Ascending aorta (tissue), 2 donors: ENCODE data around the gene GCAT. TPM values are rescaled to one million over a fixed set of nuclear protein-coding genes. Genes with fewer than 3 reads are reported as not detected.

ENCODE experiments used
- DNase-seq, 2 donors: peaks; one replicate each; pipeline ENCODE4 v3.0.0-alpha.2; 2019; ENCODE audit warnings: low spot score in 2 of 2
- H3K27ac ChIP-seq, 2 donors: fragments of 200-600 bp; sonication (generic); one replicate each; pipeline ENCODE4 v1.5.1; 2016 to 2017; ENCODE audit warnings: mild to moderate bottlenecking in 1 of 2
- H3K27me3 ChIP-seq: fragments of 200-600 bp; sonication (generic); one replicate; pipeline ENCODE4 v1.5.1; 2017
- H3K36me3 ChIP-seq, 2 donors: fragments of 200-600 bp; sonication (generic); one replicate each; pipeline ENCODE4 v1.5.1; 2016
- H3K4me1 ChIP-seq, 2 donors: fragments of 200-600 bp; sonication (generic); one replicate each; pipeline ENCODE4 v1.5.1; 2016 to 2017; ENCODE audit warnings: mild to moderate bottlenecking in 1 of 2
- H3K4me3 ChIP-seq, 2 donors: fragments of 200-600 bp; sonication (generic); one replicate each; pipeline ENCODE4 v1.5.1; 2016 to 2017; ENCODE audit warnings: mild to moderate bottlenecking in 1 of 2
- H3K9me3 ChIP-seq, 2 donors: fragments of 200-600 bp; sonication (generic); one replicate each; pipeline ENCODE4 v1.5.1; 2016
- intact Hi-C: fragments of 100-400 bp; cut with DNase I; formaldehyde crosslinking; loops from one replicate; pipeline ENCODE4 v1.15.1; 2023
- total RNA-seq: library from RNA; depleted of rRNA; stranded (reverse); fragments of >200 nt; gene quantifications from one replicate; pipeline ENCODE4 v1.1.0, GENCODE V29; 2016
- TF ChIP-seq, protein P1 (sequence below), 3 experiments: fragments of 200-600 bp in 2 of 3; fragments of 450-650 bp in 1 of 3; sonication (generic) in 2 of 3; IDR thresholded peaks; one replicate each; pipeline ENCODE4 v1.5.1; 2016 to 2019; ENCODE audit warnings: antibody characterized with exemption in 3 of 3, mild to moderate bottlenecking in 1 of 3, moderate library complexity in 1 of 3

GCAT gene
- total RNA-seq, 1 donor from 2014 or later: 4.5 TPM

DNA sequence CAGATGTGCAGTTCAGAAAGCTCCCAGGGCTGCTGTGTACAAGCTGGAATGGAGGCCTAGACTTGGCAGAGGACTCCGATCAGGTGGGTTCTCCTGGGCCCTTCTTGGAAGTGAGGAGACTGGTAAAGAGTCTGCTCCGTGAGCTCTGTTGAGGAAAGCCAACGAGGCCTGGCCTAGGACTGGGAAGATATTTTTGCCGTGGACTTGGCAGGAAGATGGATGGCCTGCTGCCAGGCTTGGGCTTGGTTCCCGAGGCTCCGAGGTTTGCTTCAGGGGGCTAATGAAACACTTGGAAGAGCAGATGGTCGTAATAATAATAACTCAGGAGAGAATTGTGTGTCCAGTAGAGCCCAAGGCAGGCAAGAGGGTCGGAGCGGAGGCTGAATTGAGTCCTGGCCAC is 19.3 kb downstream of the GCAT start:
- DNase-seq: no peak
- no peaks in the 10 kb centered on the region for H3K27me3 ChIP-seq
- no peak overlapping the region for H3K4me3 ChIP-seq
- H3K9me3 ChIP-seq: no peaks in the 10 kb centered on the region
- H3K27ac ChIP-seq: peak overlapping the region; percentile 54 to 63
- intact Hi-C loops: no loop called here
- H3K4me1 ChIP-seq: peaks cover 3 to 4% of the 10 kb centered on the region in 2 donors
- peaks cover 14 to 32% of the 10 kb centered on the region in 2 donors for H3K36me3 ChIP-seq
- TF ChIP-seq, protein P1, sequence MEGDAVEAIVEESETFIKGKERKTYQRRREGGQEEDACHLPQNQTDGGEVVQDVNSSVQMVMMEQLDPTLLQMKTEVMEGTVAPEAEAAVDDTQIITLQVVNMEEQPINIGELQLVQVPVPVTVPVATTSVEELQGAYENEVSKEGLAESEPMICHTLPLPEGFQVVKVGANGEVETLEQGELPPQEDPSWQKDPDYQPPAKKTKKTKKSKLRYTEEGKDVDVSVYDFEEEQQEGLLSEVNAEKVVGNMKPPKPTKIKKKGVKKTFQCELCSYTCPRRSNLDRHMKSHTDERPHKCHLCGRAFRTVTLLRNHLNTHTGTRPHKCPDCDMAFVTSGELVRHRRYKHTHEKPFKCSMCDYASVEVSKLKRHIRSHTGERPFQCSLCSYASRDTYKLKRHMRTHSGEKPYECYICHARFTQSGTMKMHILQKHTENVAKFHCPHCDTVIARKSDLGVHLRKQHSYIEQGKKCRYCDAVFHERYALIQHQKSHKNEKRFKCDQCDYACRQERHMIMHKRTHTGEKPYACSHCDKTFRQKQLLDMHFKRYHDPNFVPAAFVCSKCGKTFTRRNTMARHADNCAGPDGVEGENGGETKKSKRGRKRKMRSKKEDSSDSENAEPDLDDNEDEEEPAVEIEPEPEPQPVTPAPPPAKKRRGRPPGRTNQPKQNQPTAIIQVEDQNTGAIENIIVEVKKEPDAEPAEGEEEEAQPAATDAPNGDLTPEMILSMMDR (IDR thresholded peaks at IDR 0.05): no peak

DNA sequence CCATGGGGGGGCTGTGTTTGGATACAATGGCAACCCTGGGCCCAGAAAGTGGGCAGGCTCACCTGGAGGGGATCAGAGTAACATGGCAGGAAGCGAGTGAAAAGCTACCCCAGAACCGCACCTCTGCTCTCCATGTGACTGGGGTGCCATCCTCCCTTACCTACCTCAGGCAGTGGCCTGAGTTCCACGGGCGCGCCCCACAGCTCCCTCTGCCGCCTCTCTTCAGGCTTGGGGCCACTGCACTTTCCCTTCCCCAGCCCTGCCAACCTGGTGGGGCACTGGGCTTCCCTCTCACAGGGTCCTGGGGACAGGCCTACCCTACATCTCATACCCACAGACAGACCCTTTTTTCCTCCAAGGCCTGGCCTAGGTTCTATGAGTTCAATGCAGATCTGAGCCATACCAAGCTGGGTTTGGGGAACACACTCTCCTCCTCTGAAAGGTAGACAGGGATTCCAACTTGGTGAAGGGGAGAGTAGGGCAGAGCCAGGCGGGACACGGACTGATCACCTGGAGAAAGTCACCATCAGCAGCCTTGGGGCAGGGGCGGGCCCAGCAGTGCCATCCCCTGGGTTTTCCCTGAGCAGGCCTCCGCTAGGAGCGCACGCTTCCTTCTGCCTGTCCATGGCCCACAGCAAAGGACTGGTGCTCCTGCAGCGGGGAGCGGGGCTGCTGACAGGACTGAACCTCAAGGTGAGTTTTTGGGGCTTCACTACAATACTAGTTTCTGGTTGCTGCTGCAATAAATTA is 22.5 kb downstream of the GCAT start:
- Histone ChIP-seq H3K27me3 (no peaks in the 10 kb centered on the region), H3K36me3 (peaks cover 38 to 55% of the 10 kb centered on the region in 2 donors), H3K4me1 (peaks cover 0 to 4% of the 10 kb centered on the region in 2 donors), H3K27ac (no peak overlapping the region), H3K9me3 (no peaks in the 10 kb centered on the region), H3K4me3 (no peak overlapping the region)
- TF ChIP-seq, protein P1 (IDR thresholded peaks at IDR 0.05): no peak
- intact Hi-C loops: no loop called here
- no peak for DNase-seq

DNA sequence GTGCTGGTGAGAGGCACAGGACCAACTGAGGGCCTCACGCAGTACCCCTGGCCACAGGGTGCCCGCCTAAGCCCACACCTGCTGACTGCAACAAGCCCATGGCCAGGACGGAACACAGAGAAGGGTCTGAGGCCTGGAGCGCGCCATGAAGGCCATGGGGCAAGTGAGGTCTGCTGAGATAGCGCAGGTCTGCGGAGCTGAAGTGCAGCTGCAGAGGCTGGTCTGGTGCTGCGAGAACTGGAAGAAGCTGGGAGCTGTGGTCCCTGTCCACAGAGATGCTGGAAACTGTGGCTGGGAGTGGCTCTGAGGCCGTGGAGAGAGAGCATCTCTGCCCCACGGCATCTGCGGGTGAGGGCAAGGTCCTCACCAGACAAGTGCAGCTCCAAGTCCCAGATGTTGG is 23.7 kb downstream of the GCAT start:
- no peak overlapping the region for H3K27ac ChIP-seq
- DNase-seq: no peak
- no peaks in the 10 kb centered on the region for H3K27me3 ChIP-seq
- peaks cover 0 to 4% of the 10 kb centered on the region in 2 donors for H3K4me1 ChIP-seq
- intact Hi-C loops: no loop called here
- no peak overlapping the region for H3K4me3 ChIP-seq
- TF ChIP-seq, protein P1 (IDR thresholded peaks at IDR 0.05): no peak
- H3K9me3 ChIP-seq: no peaks in the 10 kb centered on the region
- H3K36me3 ChIP-seq: peaks cover 42 to 56% of the 10 kb centered on the region in 2 donors

DNA sequence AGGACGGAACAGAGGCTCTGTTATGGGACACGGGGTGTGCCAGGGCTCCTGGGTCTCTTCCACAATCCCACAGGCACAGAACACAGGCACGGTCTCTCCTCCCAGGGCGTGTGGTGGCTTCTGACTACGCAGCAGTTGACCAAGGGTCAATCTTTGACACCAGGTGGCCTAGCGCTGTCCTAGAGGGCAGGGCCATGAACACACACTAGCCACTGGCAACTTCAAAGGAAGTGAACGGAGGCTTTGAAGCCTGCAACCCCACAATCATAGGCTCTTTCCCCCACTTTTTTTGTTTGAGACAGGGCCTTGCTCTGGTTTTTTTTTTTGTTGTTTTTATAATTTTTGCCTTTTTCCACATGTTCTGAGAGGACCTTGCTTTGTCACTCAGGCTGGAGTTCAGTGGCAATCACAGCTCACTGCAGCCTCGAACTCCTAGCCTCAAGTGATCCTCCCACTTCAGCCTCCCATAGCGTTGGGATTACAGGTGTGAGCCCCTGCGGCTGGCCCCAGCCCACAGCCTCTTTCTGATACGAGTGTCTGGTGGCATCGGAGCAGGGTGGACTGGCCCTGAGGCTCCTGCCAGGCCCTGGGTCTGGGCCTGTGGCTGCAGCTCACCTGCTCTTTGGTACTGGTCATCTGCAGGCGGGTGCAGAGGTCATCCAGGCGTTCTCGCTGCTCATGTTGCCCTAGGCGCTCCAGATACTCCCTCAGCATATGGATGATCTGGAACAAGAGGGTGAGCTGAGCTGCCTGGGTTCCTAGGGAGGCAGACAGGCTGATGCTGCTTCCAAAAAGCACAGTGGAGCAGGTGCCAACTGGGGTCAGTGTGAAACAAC is 24.5 kb downstream of the GCAT start:
- Histone ChIP-seq H3K4me1 (peaks cover 0 to 2% of the 10 kb centered on the region in 2 donors), H3K9me3 (no peaks in the 10 kb centered on the region), H3K27ac (no peak overlapping the region), H3K36me3 (peaks cover 43 to 63% of the 10 kb centered on the region in 2 donors), H3K4me3 (no peak overlapping the region), H3K27me3 (no peaks in the 10 kb centered on the region)
- intact Hi-C loops: no loop called here
- TF ChIP-seq, protein P1 (IDR thresholded peaks at IDR 0.05): no peak
- no peak for DNase-seq

DNA sequence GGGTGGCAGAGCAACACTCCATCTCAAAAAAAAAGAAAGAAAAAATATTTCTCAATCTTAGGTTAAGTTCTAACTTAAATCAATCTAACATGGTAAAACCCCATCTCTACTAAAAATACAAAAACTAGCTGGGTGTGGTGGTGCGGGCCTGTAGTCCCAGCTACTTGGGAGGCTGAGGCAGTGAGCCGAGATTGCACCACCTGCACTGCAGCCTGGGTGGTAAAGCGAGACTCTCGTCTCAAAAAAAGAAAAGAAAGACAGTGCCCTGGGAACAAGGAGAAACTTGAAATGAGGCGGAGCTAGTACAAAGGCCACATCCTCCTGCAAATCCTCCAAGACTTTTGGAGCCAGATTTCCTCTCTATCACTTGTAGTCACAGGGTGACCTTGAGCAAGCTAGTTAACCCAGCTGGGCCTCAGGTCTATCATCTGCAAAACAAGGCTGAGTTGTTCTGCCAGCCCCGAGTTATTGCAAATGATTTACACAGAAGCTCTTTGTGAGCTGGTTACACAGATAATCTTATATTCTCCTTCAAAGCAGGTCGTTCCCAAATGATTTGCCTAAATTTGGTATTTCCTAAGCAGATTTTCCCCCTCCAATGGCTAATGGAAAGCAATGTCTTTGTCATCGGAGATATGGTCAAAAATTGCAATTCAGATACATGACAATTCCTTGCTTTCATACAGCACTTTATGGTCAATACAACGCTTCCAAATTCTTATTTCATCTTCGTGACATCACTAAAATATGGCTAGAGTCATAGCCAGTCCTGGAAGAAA is 34.5 kb downstream of the GCAT start:
- H3K9me3 ChIP-seq: no peaks in the 10 kb centered on the region
- DNase-seq: no peak
- peaks cover 4 to 11% of the 10 kb centered on the region in 2 donors for H3K4me1 ChIP-seq
- intact Hi-C loops: loop anchor here (10.0 kb wide), 2 partner anchors 473 to 863 kb away; partner anchors contain the start of genes CSNK1E, GTPBP1 and JOSD1
- H3K36me3 ChIP-seq: peaks cover 19 to 23% of the 10 kb centered on the region in 2 donors
- TF ChIP-seq, protein P1 (IDR thresholded peaks at IDR 0.05): no peak
- H3K27ac ChIP-seq: no peak overlapping the region
- no peak overlapping the region for H3K4me3 ChIP-seq
- no peaks in the 10 kb centered on the region for H3K27me3 ChIP-seq
